Body of pancreas (tissue), 4 donors: Measurements from ENCODE around the gene PLA2G4C.

Experiments used
- POLR2A ChIP-seq, 3 donors: fragments of 450-650 bp; IDR thresholded peaks; one replicate each; pipeline ENCODE4 v1.6.1; 2016; ENCODE audit warnings: antibody characterized with exemption in 3 of 3, mild to moderate bottlenecking in 2 of 3
- TF ChIP-seq, protein P1 (sequence below), 7 experiments: fragments of 450-650 bp in 4 of 7; fragments of 200-600 bp in 3 of 7; sonication (generic) in 3 of 7; IDR thresholded peaks; one replicate each; pipeline ENCODE4 v1.5.1; 2016 to 2019; ENCODE audit warnings: antibody characterized with exemption in 7 of 7

DNA sequence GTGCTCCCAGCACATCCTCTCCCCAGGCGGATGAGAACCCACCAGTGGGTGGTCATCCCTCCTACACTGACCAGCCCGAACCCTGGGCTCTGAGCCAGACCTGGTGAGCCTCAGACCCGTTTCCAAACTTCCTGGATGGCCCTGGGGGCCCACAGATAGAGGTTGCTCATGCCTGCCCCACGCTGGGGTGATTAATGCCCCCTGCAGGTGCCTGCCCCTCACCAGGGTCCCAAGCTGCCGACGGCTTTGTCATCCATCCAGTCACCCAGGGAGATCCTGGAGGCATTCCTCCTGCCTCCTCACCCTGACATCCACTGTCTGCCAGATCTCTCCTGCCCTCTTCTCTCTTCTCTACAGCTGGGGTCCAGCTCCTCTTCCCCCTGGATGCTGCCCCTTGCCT, 28.4 kb upstream of the PLA2G4C start:
- TF ChIP-seq, protein P1, sequence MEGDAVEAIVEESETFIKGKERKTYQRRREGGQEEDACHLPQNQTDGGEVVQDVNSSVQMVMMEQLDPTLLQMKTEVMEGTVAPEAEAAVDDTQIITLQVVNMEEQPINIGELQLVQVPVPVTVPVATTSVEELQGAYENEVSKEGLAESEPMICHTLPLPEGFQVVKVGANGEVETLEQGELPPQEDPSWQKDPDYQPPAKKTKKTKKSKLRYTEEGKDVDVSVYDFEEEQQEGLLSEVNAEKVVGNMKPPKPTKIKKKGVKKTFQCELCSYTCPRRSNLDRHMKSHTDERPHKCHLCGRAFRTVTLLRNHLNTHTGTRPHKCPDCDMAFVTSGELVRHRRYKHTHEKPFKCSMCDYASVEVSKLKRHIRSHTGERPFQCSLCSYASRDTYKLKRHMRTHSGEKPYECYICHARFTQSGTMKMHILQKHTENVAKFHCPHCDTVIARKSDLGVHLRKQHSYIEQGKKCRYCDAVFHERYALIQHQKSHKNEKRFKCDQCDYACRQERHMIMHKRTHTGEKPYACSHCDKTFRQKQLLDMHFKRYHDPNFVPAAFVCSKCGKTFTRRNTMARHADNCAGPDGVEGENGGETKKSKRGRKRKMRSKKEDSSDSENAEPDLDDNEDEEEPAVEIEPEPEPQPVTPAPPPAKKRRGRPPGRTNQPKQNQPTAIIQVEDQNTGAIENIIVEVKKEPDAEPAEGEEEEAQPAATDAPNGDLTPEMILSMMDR (IDR thresholded peaks at IDR 0.05), result no peak
- no peak for TF ChIP-seq POLR2A (IDR thresholded peaks at IDR 0.05)
